Spleen (tissue), 11 donors: ENCODE measurements around the gene TXNRD2. TPM values are rescaled to one million over a fixed set of nuclear protein-coding genes. Genes with fewer than 3 reads are reported as not detected.

Source experiments
- DNase-seq: peaks from one replicate; pipeline ENCODE4 v3.0.0-alpha.2; 2020
- H3K27ac ChIP-seq, 8 donors: fragments of 200-600 bp; sonication (generic) in 7 of 8; 1 replicate in 4 of 8; 2 replicates in 4 of 8; pipeline versions ENCODE4 v1.5.0 to v1.8.0; 2016 to 2021; ENCODE audit warnings: inconsistent platforms in 4 of 8, mild to moderate bottlenecking in 4 of 8, moderate library complexity in 1 of 8
- H3K27me3 ChIP-seq, 7 donors: fragments of 200-600 bp; sonication (generic) in 6 of 7; replicated peaks in 1 of 7; 1 replicate in 4 of 7; 2 replicates in 3 of 7; pipeline versions ENCODE4 v1.5.0 to v1.8.0; 2016 to 2021; ENCODE audit warnings: inconsistent platforms in 3 of 7, mild to moderate bottlenecking in 1 of 7
- H3K36me3 ChIP-seq, 6 donors: fragments of 200-600 bp; sonication (generic) in 5 of 6; 1 replicate in 4 of 6; 2 replicates in 2 of 6; pipeline versions ENCODE4 v1.5.0 to v1.8.0; 2016 to 2021; ENCODE audit warnings: inconsistent platforms in 2 of 6
- H3K4me1 ChIP-seq, 6 donors: fragments of 200-600 bp; sonication (generic) in 5 of 6; 1 replicate in 3 of 6; 2 replicates in 3 of 6; pipeline versions ENCODE4 v1.5.0 to v1.8.0; 2016 to 2021; ENCODE audit warnings: inconsistent platforms in 3 of 6
- H3K4me3 ChIP-seq, 8 donors: fragments of 200-600 bp; sonication (generic) in 7 of 8; 1 replicate in 4 of 8; 2 replicates in 4 of 8; pipeline versions ENCODE4 v1.5.0 to v1.8.0; 2016 to 2021; ENCODE audit warnings: inconsistent platforms in 4 of 8, mild to moderate bottlenecking in 4 of 8, moderate library complexity in 2 of 8
- H3K9me3 ChIP-seq, 8 donors: fragments of 200-600 bp; sonication (generic) in 7 of 8; 1 replicate in 4 of 8; 2 replicates in 4 of 8; pipeline versions ENCODE4 v1.5.0 to v1.8.0; 2016 to 2021; ENCODE audit warnings: inconsistent platforms in 4 of 8
- CTCF ChIP-seq, 11 experiments: fragments of 200-600 bp in 7 of 11; fragments of 450-650 bp in 4 of 11; sonication (generic) in 4 of 11; IDR thresholded peaks in 8 of 11; conservative IDR thresholded peaks in 3 of 11; 1 replicate in 7 of 11; 2 replicates in 4 of 11; pipeline versions ENCODE4 v1.4.0 to v1.8.0; 2016 to 2021; ENCODE audit warnings: antibody characterized with exemption in 11 of 11, inconsistent platforms in 4 of 11, mild to moderate bottlenecking in 1 of 11
- POLR2A ChIP-seq, 3 donors: fragments of 450-650 bp; IDR thresholded peaks; one replicate each; pipeline ENCODE4 v1.5.1; 2017; ENCODE audit warnings: antibody characterized with exemption in 3 of 3, mild to moderate bottlenecking in 1 of 3
- POLR2AphosphoS5 ChIP-seq, 3 donors: sonication (generic); formaldehyde crosslinking; IDR thresholded peaks; one replicate each; pipeline ENCODE4 v1.5.1; 2017; ENCODE audit warnings: antibody characterized with exemption in 3 of 3
- WGBS, 5 donors: extraction: QIAGEN DNeasy Blood & Tissue Kit in 3 of 5; methylation state at CpG; one replicate each; pipeline versions ENCODE4 v1.1.5 to v1.1.7; 2013 to 2018; 5-methylcytosine and 5-hydroxymethylcytosine counted together
- intact Hi-C: fragments of 100-400 bp; cut with DNase I; formaldehyde crosslinking; loops from one replicate; pipeline ENCODE4 v1.15.0; 2023; ENCODE audit warnings: low total_unique reads
- polyA plus RNA-seq, 3 donors: library from polyadenylated mRNA; stranded (reverse); fragments of 200-250 nt; gene quantifications; one replicate each; pipeline ENCODE4 v1.2.1, GENCODE V29; 2013
- total RNA-seq, 7 donors: library from RNA; depleted of rRNA in 3 of 7; stranded (reverse); fragments of >200 nt in 3 of 7; fragmentation: NEBNext Ultra II Directional in 4 of 7; extraction: Animal tissue kit (Norgen Biotek cat#: 25700) in 4 of 7; gene quantifications; one replicate each; pipeline versions ENCODE4 v1.1.0 to v1.2.1, GENCODE V29; 2016 to 2021
- donor health status: healthy with polysubstance abuse.
- donor health status: DM: no; HTN: no; CAD: no; lungs with moderate emphysema.
- donor health status: DM: no; HTN: no; CAD: no.
- donor health status: Bipolar disorder and iron deficiency.
- donor health status: healthy.
- donor health status: DM: no; HTN: no; CAD: no.
- donor health status: DM: yes; HTN: yes; CAD: no.

The TXNRD2 gene
- total and polyA plus RNA-seq, 10 donors: 21.6 to 45.9 (median 35.5) TPM

- TF ChIP-seq POLR2AphosphoS5 (IDR thresholded peaks at IDR 0.05) (no peak), POLR2A (IDR thresholded peaks at IDR 0.05) (no peak), CTCF (IDR thresholded peaks at IDR 0.05 in 8 of 11, conservative IDR thresholded peaks at IDR 0.05 in 3 of 11) (no peak)
- intact Hi-C loops: no loop called here
- Histone ChIP-seq H3K36me3 (no peaks in the 10 kb centered on the region), H3K4me3 (no peak overlapping the region), H3K27ac (no peak overlapping the region), H3K9me3 (no peaks in the 10 kb centered on the region), H3K27me3 (no peaks in the 10 kb centered on the region), H3K4me1 (peaks cover 3 to 23% (median 16%) of the 10 kb centered on the region in 6 donors)
- WGBS, 5 donors: 89 to 96% (median 90%) methylated on average over 8 of the region's 8 CpGs
- DNase-seq: no peak
Measured at GRCh38 chr22:19859861-19860510, 81.6 kb downstream of the TXNRD2 start.

GRCh38 chr22:19857382-19857781 is 84.2 kb downstream of the TXNRD2 start:
- no peak overlapping the region for H3K4me3 ChIP-seq
- WGBS, 5 donors: 94 to 97% (median 96%) methylated on average over 3 of the region's 3 CpGs
- H3K9me3 ChIP-seq: no peaks in the 10 kb centered on the region
- H3K27me3 ChIP-seq: no peaks in the 10 kb centered on the region
- TF ChIP-seq POLR2A (IDR thresholded peaks at IDR 0.05) (no peak), CTCF (IDR thresholded peaks at IDR 0.05 in 8 of 11, conservative IDR thresholded peaks at IDR 0.05 in 3 of 11) (no peak), POLR2AphosphoS5 (IDR thresholded peaks at IDR 0.05) (no peak)
- H3K36me3 ChIP-seq: peaks cover 0 to 5% (median 2%) of the 10 kb centered on the region in 6 donors
- H3K4me1 ChIP-seq: peaks cover 18 to 44% (median 36%) of the 10 kb centered on the region in 6 donors
- intact Hi-C loops: no loop called here
- DNase-seq: no peak
- H3K27ac ChIP-seq: peak overlapping the region in 5 of 8 donors; percentile 22 to 98 (median 97)

- intact Hi-C loops: no loop called here
- DNase-seq: peak; percentile 85
Measured at GRCh38 chr22:19855504-19856409, 85.9 kb downstream of the TXNRD2 start.

More at GRCh38 chr22:19855504-19856409, 85.9 kb downstream of the TXNRD2 start:
- TF ChIP-seq POLR2A (IDR thresholded peaks at IDR 0.05) (peak in 1 of 3 donors; percentile 12), POLR2AphosphoS5 (IDR thresholded peaks at IDR 0.05) (peak; percentile 72 to 86 (median 83)), CTCF (IDR thresholded peaks at IDR 0.05 in 8 of 11, conservative IDR thresholded peaks at IDR 0.05 in 3 of 11) (no peak)
- peak overlapping the region; percentile 93 to 98 (median 95) for H3K27ac ChIP-seq
- H3K4me3 ChIP-seq: peak overlapping the region; percentile 74 to 94 (median 90)
- no peaks in the 10 kb centered on the region for H3K27me3 ChIP-seq
- peaks cover 18 to 61% (median 37%) of the 10 kb centered on the region in 6 donors for H3K4me1 ChIP-seq
- H3K36me3 ChIP-seq: peaks cover 0 to 21% (median 18%) of the 10 kb centered on the region in 6 donors
- H3K9me3 ChIP-seq: no peaks in the 10 kb centered on the region
- WGBS, 5 donors: 3 to 7% (median 4%) methylated on average over 20 to 24 of the region's 24 CpGs
